CD14-positive monocyte (primary cell): ENCODE data around the gene ERG. TPM values are rescaled to one million over a fixed set of nuclear protein-coding genes. Genes with fewer than 3 reads are reported as not detected.

Experiments used
- DNase-seq, 3 donors: peaks; one replicate each; pipeline ENCODE4 v3.0.0-alpha.2; 2011 to 2022
- H2AFZ ChIP-seq: 2 replicates; pipeline ENCODE4 v1.6.0; 2012; ENCODE audit warnings: mild to moderate bottlenecking, low read depth, low read length, inconsistent platforms; ENCODE audit not compliant: insufficient read depth, poor library complexity, severe bottlenecking
- H3K27ac ChIP-seq, 2 donors: 1 replicate in 1 of 2; 2 replicates in 1 of 2; pipeline ENCODE4 v1.5.1; 2012 to 2013; ENCODE audit warnings: low read length in 2 of 2, control low read depth in 1 of 2, inconsistent platforms in 1 of 2, low read depth in 1 of 2, mild to moderate bottlenecking in 1 of 2
- H3K27me3 ChIP-seq, 2 donors: one replicate each; pipeline versions ENCODE4 v1.6.0 to v1.6.1; 2011 to 2013; ENCODE audit warnings: low read length in 2 of 2; ENCODE audit not compliant: control insufficient read depth in 2 of 2, insufficient read depth in 2 of 2
- H3K36me3 ChIP-seq, 2 donors: replicated peaks in 1 of 2; 1 replicate in 1 of 2; 2 replicates in 1 of 2; pipeline versions ENCODE4 v1.5.1 to v1.6.1; 2012 to 2013; ENCODE audit warnings: low read length in 2 of 2, control low read depth in 1 of 2, inconsistent platforms in 1 of 2, mild to moderate bottlenecking in 1 of 2; ENCODE audit not compliant: insufficient read depth in 2 of 2, control insufficient read depth in 1 of 2
- H3K4me1 ChIP-seq, 2 donors: 1 replicate in 1 of 2; 2 replicates in 1 of 2; pipeline versions ENCODE4 v1.5.1 to v1.6.1; 2012 to 2013; ENCODE audit warnings: low read length in 2 of 2, control low read depth in 1 of 2, inconsistent platforms in 1 of 2, mild to moderate bottlenecking in 1 of 2, moderate library complexity in 1 of 2; ENCODE audit not compliant: insufficient read depth in 2 of 2, control insufficient read depth in 1 of 2
- H3K4me2 ChIP-seq: replicated peaks from 2 replicates; pipeline ENCODE3; 2012; ENCODE audit warnings: low read length, moderate library complexity, mild to moderate bottlenecking; ENCODE audit not compliant: poor library complexity, severe bottlenecking; ENCODE audit errors: extremely low read depth
- H3K4me3 ChIP-seq, 3 experiments: fragments of 200-600 bp in 1 of 3; sonication (generic) in 1 of 3; replicated peaks in 1 of 3; 1 replicate in 2 of 3; 2 replicates in 1 of 3; pipeline ENCODE4 v1.5.1; 2011 to 2013; ENCODE audit warnings: low read length in 3 of 3, mild to moderate bottlenecking in 3 of 3, control low read depth in 2 of 3, low read depth in 2 of 3, inconsistent platforms in 1 of 3, moderate library complexity in 1 of 3
- H3K79me2 ChIP-seq: 2 replicates; pipeline ENCODE4 v1.6.0; 2012; ENCODE audit warnings: mild to moderate bottlenecking, control low read depth, inconsistent platforms, low read length, moderate library complexity; ENCODE audit not compliant: insufficient read depth
- H3K9ac ChIP-seq: 2 replicates; pipeline ENCODE4 v1.6.0; 2017; ENCODE audit warnings: low read length, mild to moderate bottlenecking; ENCODE audit not compliant: insufficient read depth, poor library complexity, severe bottlenecking
- H3K9me3 ChIP-seq, 2 donors: replicated peaks in 1 of 2; 1 replicate in 1 of 2; 2 replicates in 1 of 2; pipeline versions ENCODE4 v1.5.1 to v1.6.1; 2012 to 2013; ENCODE audit warnings: low read length in 2 of 2, control low read depth in 1 of 2; ENCODE audit not compliant: control insufficient read depth in 1 of 2, insufficient read depth in 1 of 2
- H4K20me1 ChIP-seq: 2 replicates; pipeline ENCODE4 v1.6.0; 2012; ENCODE audit warnings: mild to moderate bottlenecking, low read length, control low read depth, moderate library complexity; ENCODE audit not compliant: insufficient read depth
- H3K27ac Mint-ChIP-seq, 7 donors: one replicate each; pipeline ENCODE4 v1.8.0; 2020; ENCODE audit warnings: mild to moderate bottlenecking in 7 of 7, mixed read lengths in 7 of 7, moderate library complexity in 6 of 7, inconsistent platforms in 2 of 7
- H3K27me3 Mint-ChIP-seq, 3 donors: one replicate each; pipeline ENCODE4 v1.8.0; 2021 to 2022; ENCODE audit warnings: low read depth in 3 of 3, mild to moderate bottlenecking in 3 of 3, mixed read lengths in 3 of 3, moderate library complexity in 3 of 3, inconsistent platforms in 1 of 3
- H3K36me3 Mint-ChIP-seq, 2 donors: one replicate each; pipeline ENCODE4 v1.8.0; 2020; ENCODE audit warnings: mixed read lengths in 2 of 2, inconsistent platforms in 1 of 2, mild to moderate bottlenecking in 1 of 2
- H3K4me1 Mint-ChIP-seq: one replicate; pipeline ENCODE4 v1.8.0; 2020; ENCODE audit warnings: mild to moderate bottlenecking, mixed read lengths
- H3K4me3 Mint-ChIP-seq, 2 donors: one replicate each; pipeline ENCODE4 v1.8.0; 2020; ENCODE audit warnings: mild to moderate bottlenecking in 2 of 2, mixed read lengths in 2 of 2, moderate library complexity in 1 of 2
- H3K9me3 Mint-ChIP-seq, 7 donors: one replicate each; pipeline ENCODE4 v1.8.0; 2020 to 2022; ENCODE audit warnings: mixed read lengths in 7 of 7, mild to moderate bottlenecking in 6 of 7, moderate library complexity in 6 of 7, inconsistent platforms in 2 of 7
- WGBS: methylation state at CpG from one replicate; pipeline ENCODE4 v1.1.5; 2013; ENCODE audit warnings: missing lambda C conversion rate; ENCODE audit not compliant: insufficient coverage; 5-methylcytosine and 5-hydroxymethylcytosine counted together
- intact Hi-C, 2 donors: fragments of 100-400 bp; cut with micrococcal nuclease; formaldehyde crosslinking; loops; one replicate each; pipeline versions ENCODE4 v1.15.0 to v1.15.1; 2023
- polyA plus RNA-seq, 3 donors: library from polyadenylated mRNA; depleted of rRNA in 1 of 3; unstranded in 2 of 3; stranded (reverse) in 1 of 3; fragments of 300-500 nt in 2 of 3; fragments of >200 nt in 1 of 3; fragmentation: Illumina TruSeq in 2 of 3; gene quantifications; 1 replicate in 2 of 3; 2 replicates in 1 of 3; pipeline ENCODE4 v1.2.3, GENCODE V29; 2012 to 2021
- TF ChIP-seq, protein P1 (sequence below): fragments of 200-600 bp; IDR thresholded peaks from one replicate; pipeline ENCODE4 v1.8.0; 2022; ENCODE audit warnings: antibody characterized with exemption, mild to moderate bottlenecking

ERG gene
- polyA plus RNA-seq, 3 donors = 0.16 to 0.22 TPM; not detected in 1

- Mint-ChIP-seq H3K27me3 (peaks cover 0 to 3% (median 2%) of the 10 kb centered on the region in 3 donors), H3K36me3 (no peaks in the 10 kb centered on the region), H3K4me3 (no peak overlapping the region), H3K4me1 (peaks cover 36% of the 10 kb centered on the region), H3K9me3 (no peaks in the 10 kb centered on the region), H3K27ac (peak overlapping the region in 2 of 7 donors; percentile 76 to 88)
- Histone ChIP-seq H3K9me3 (no peaks in the 10 kb centered on the region), H3K36me3 (no peaks in the 10 kb centered on the region), H3K9ac (no peak overlapping the region), H2AFZ (no peak overlapping the region), H4K20me1 (no peaks in the 10 kb centered on the region), H3K79me2 (peaks cover 3% of the 10 kb centered on the region), H3K27ac (peak overlapping the region in 1 of 2 donors; percentile 64), H3K4me1 (peaks cover 21 to 27% of the 10 kb centered on the region in 2 donors), H3K27me3 (no peaks in the 10 kb centered on the region), H3K4me3 (peak overlapping the region in 1 of 3 experiments; percentile 72), H3K4me2 (peak overlapping the region; percentile 79)
- WGBS = no CpG with 5 or more reads among the region's 9 CpGs
- peak; percentile 47 to 73 (median 71) for DNase-seq
- intact Hi-C loops = loop anchor here (5.0 to 10.0 kb wide), 2 partner anchors 629 to 631 kb away; no protein-coding TSS in a partner anchor
- TF ChIP-seq, protein P1, sequence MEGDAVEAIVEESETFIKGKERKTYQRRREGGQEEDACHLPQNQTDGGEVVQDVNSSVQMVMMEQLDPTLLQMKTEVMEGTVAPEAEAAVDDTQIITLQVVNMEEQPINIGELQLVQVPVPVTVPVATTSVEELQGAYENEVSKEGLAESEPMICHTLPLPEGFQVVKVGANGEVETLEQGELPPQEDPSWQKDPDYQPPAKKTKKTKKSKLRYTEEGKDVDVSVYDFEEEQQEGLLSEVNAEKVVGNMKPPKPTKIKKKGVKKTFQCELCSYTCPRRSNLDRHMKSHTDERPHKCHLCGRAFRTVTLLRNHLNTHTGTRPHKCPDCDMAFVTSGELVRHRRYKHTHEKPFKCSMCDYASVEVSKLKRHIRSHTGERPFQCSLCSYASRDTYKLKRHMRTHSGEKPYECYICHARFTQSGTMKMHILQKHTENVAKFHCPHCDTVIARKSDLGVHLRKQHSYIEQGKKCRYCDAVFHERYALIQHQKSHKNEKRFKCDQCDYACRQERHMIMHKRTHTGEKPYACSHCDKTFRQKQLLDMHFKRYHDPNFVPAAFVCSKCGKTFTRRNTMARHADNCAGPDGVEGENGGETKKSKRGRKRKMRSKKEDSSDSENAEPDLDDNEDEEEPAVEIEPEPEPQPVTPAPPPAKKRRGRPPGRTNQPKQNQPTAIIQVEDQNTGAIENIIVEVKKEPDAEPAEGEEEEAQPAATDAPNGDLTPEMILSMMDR = peak; percentile 77
These were observed 7.6 kb upstream of the ERG start for GRCh38 chr21:38505654-38506523.

DNA sequence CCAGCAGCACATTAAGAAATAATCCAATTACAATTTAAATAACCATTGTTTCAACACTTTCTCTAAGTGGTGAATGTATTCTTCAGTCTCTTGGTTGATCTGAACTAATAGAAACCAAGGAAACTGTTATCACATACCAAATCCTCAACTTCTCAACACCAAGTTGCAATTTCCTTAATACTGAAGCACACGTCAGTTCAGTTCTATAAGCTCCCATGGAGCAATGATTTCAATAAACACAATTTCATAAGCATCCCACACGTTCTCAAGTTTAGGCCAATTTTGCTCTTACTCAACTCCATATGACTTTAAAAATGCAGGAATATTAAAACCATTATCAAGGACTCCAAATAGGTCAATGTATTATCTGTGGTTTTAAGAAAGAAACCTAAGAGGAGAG is 5.8 kb upstream of the ERG start:
- no peak overlapping the region for H2AFZ ChIP-seq
- intact Hi-C loops = loop anchor here in 1 of 2 donors (10.0 kb wide), 1 partner anchor 631 kb away; no protein-coding TSS in a partner anchor
- H3K27me3 Mint-ChIP-seq = peaks cover 0 to 3% (median 0%) of the 10 kb centered on the region in 3 donors

More for the DNA sequence above, 5.8 kb upstream of the ERG start:
- Mint-ChIP-seq H3K9me3 (no peaks in the 10 kb centered on the region), H3K4me1 (peaks cover 47% of the 10 kb centered on the region), H3K27ac (no peak overlapping the region), H3K4me3 (no peak overlapping the region), H3K36me3 (no peaks in the 10 kb centered on the region)
- no CpG with 5 or more reads among the region's 2 CpGs for WGBS
- DNase-seq = no peak
- H4K20me1 ChIP-seq = no peaks in the 10 kb centered on the region
- H3K27ac ChIP-seq = no peak overlapping the region
- no peaks in the 10 kb centered on the region for H3K9me3 ChIP-seq
- H3K4me1 ChIP-seq = peaks cover 25 to 34% of the 10 kb centered on the region in 2 donors
- H3K27me3 ChIP-seq = no peaks in the 10 kb centered on the region
- TF ChIP-seq, protein P1 = no peak
- no peak overlapping the region for H3K4me3 ChIP-seq
- peaks cover 3% of the 10 kb centered on the region for H3K79me2 ChIP-seq
- H3K36me3 ChIP-seq = no peaks in the 10 kb centered on the region
- no peak overlapping the region for H3K4me2 ChIP-seq
- no peak overlapping the region for H3K9ac ChIP-seq
